Measurements from ENCODE around the gene SNRPD2. TPM values are rescaled to one million over a fixed set of nuclear protein-coding genes. Genes with fewer than 3 reads are reported as not detected.

SNRPD2 gene
- total RNA-seq (100 to 1,000 TPM; 205 to 243 (median 222) TPM), polyA plus RNA-seq (100 to 1,000 TPM; 251 to 368 (median 326) TPM)
- long read RNA-seq, donor 1, transcript SNRPD2-201 (3 exons, 901 nt) = major isoform, 49 of 66 reads
- long read RNA-seq, donor 1, partial matches to known transcripts = 4 of 66 reads
- long read RNA-seq, donor 1, other reads (novel, unspliced or antisense) = 12 of 66 reads
- long read RNA-seq, donor 2, transcript SNRPD2-201 (3 exons, 901 nt) = major isoform, 85 of 91 reads
- long read RNA-seq, donor 2, partial matches to known transcripts = 5 of 91 reads
- long read RNA-seq, donor 2, other reads (novel, unspliced or antisense) = 0 of 91 reads

- ATAC-seq = peak; percentile 84 to 90 (median 85)
- no peaks in the 10 kb centered on the region for H3K9me3 ChIP-seq
- 0% methylated on average over 32 to 36 of the region's 36 CpGs for WGBS, 3 donors
- peak within 1 kb of the TSS; percentile 93 for H3K4me3 ChIP-seq
- peaks cover 0 to 41% of the 10 kb centered on the region in 2 donors for H3K36me3 ChIP-seq (ENCODE audit: insufficient read depth in 1 of 2, low read depth in 1 of 2)
- H3K4me1 ChIP-seq = peaks cover 11% of the 10 kb centered on the region
- TF ChIP-seq CTCF (IDR thresholded peaks at IDR 0.05) = no peak
- H3K27ac ChIP-seq = peak within 1 kb of the TSS; percentile 93
- H3K27me3 ChIP-seq (ENCODE audit: insufficient read depth in 3 of 3, low read length in 2 of 3) = no peaks in the 10 kb centered on the region
- DNase-seq = peak; percentile 92 to 97
- intact Hi-C loops (cut with DNase I) = no loop called here
Observed at GRCh38 chr19:45691516-45692186, at the start of gene SNRPD2. Gene SNRPD2 (minus strand): TSS chr19:45691953. CDS start chr19:45691888, 65 bp downstream.

- H3K27ac ChIP-seq = no peak overlapping the region
- DNase-seq = no peak
- H3K36me3 ChIP-seq (ENCODE audit: insufficient read depth in 1 of 2, low read depth in 1 of 2) = no peaks in the 10 kb centered on the region
- no peak for TF ChIP-seq CTCF (IDR thresholded peaks at IDR 0.05)
- intact Hi-C loops (cut with DNase I) = no loop called here
- H3K4me1 ChIP-seq = no peaks in the 10 kb centered on the region
- H3K4me3 ChIP-seq = no peak overlapping the region
- no peaks in the 10 kb centered on the region for H3K27me3 ChIP-seq (ENCODE audit: insufficient read depth in 3 of 3, low read length in 2 of 3)
- peak in 1 of 4 donors; percentile 30 for ATAC-seq
- 84 to 86% (median 85%) methylated on average over 10 of the region's 10 CpGs for WGBS, 3 donors
- no peaks in the 10 kb centered on the region for H3K9me3 ChIP-seq
Observed at GRCh38 chr19:45739498-45740439, 48.0 kb upstream of the SNRPD2 start.

GRCh38 chr19:45733160-45733810 is 41.5 kb upstream of the SNRPD2 start, which contains the start of gene MEIOSIN:
Gene MEIOSIN (plus strand): TSS chr19:45733439. CDS start chr19:45735377, 1,938 bp downstream.
- intact Hi-C loops (cut with DNase I) = loop anchor here in 1 of 2 donors (5.0 kb wide), 1 partner anchor 34 kb away; the partner anchor contains the start of gene SIX5
- no peak for TF ChIP-seq CTCF (IDR thresholded peaks at IDR 0.05)
- H3K4me1 ChIP-seq = peaks cover 8% of the 10 kb centered on the region
- H3K27me3 ChIP-seq (ENCODE audit: insufficient read depth in 3 of 3, low read length in 2 of 3) = no peaks in the 10 kb centered on the region
- no peaks in the 10 kb centered on the region for H3K9me3 ChIP-seq
- ATAC-seq (no peak), DNase-seq (no peak)
- H3K27ac ChIP-seq = no peak within 1 kb of the TSS
- 90 to 93% (median 92%) methylated on average over 57 to 59 of the region's 59 CpGs for WGBS, 3 donors
- no peak within 1 kb of the TSS for H3K4me3 ChIP-seq
- no peaks in the 10 kb centered on the region for H3K36me3 ChIP-seq (ENCODE audit: insufficient read depth in 1 of 2, low read depth in 1 of 2)

Measured in psoas muscle (tissue), 8 donors.